ENCODE measurements around the gene TCERG1L. TPM values are rescaled to one million over a fixed set of nuclear protein-coding genes. Genes with fewer than 3 reads are reported as not detected.

Gene TCERG1L
- total and polyA plus RNA-seq, 2 experiments from 2014 or later, result 0.47 to 0.73 TPM

DNA sequence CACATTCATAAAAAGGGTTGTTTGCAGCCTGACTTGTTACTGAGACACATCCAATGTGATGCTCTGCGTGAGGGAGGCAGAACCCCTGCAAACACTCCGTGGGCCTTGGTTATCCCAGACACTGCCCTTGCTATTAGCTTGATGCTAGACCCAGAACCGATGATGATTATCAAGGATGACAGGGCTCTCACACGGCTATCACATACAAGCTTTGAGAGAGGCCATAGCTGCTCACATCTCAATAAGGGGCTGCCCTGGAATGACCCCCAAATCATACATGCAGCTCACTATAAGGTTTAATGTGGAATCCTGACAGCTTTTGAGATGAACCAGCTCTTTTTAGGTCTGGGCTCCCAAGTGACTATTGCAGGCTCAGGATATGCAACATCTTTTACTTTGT lies 44.4 kb upstream of the TCERG1L start:
- Histone ChIP-seq H3K27me3 (no peaks in the 10 kb centered on the region), H3K79me2 (no peaks in the 10 kb centered on the region), H4K20me1 (ENCODE audit: insufficient read depth, poor library complexity, severe bottlenecking) (no peaks in the 10 kb centered on the region), H3K4me1 (ENCODE audit: insufficient read depth) (no peaks in the 10 kb centered on the region), H3K36me3 (replicated peaks; ENCODE audit: insufficient read depth, low read depth) (no peaks in the 10 kb centered on the region), H3K27ac (no peak overlapping the region), H3K9me2 (replicated peaks; ENCODE audit: insufficient read depth) (no peaks in the 10 kb centered on the region), H3K9me3 (ENCODE audit: low read depth) (no peaks in the 10 kb centered on the region), H2AFZ (no peak overlapping the region), H3K4me3 (no peak overlapping the region), H3K4me2 (no peak overlapping the region)
- no peak for DNase-seq (ENCODE audit: low spot score)
- TF ChIP-seq EZH2phosphoT487 (IDR thresholded peaks at IDR 0.05; ENCODE audit: low read depth, severe bottlenecking, unreplicated experiment) (no peak), EZH2 (IDR thresholded peaks at IDR 0.05; ENCODE audit: borderline replicate concordance) (no peak)
- TF ChIP-seq, protein P1, sequence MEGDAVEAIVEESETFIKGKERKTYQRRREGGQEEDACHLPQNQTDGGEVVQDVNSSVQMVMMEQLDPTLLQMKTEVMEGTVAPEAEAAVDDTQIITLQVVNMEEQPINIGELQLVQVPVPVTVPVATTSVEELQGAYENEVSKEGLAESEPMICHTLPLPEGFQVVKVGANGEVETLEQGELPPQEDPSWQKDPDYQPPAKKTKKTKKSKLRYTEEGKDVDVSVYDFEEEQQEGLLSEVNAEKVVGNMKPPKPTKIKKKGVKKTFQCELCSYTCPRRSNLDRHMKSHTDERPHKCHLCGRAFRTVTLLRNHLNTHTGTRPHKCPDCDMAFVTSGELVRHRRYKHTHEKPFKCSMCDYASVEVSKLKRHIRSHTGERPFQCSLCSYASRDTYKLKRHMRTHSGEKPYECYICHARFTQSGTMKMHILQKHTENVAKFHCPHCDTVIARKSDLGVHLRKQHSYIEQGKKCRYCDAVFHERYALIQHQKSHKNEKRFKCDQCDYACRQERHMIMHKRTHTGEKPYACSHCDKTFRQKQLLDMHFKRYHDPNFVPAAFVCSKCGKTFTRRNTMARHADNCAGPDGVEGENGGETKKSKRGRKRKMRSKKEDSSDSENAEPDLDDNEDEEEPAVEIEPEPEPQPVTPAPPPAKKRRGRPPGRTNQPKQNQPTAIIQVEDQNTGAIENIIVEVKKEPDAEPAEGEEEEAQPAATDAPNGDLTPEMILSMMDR (IDR thresholded peaks at IDR 0.05; ENCODE audit: poor library complexity), result no peak
- 83% methylated on average over 4 of the region's 4 CpGs for WGBS (ENCODE audit: low lambda C conversion rate, missing lambda C conversion rate)

DNA sequence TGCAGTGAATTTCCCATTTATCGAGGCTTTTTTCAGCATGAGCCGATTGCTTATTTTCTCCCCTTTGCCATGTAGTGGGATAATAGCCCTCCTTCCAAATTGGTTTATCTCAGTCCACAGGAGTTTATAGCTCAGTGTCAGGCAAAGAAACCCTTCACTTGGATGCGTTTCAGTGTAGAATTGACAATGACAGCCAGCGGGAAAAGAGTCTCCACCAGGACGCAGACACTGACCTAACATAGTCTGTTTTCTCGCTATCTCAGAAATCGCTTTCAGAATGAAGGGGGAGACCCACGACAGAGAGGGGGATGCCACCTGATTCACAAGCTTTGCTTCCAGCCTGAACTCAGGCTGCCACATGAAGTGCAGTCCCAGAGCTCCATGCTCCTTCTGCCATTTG lies 43.5 kb upstream of the TCERG1L start:
- no peak overlapping the region for H2AFZ ChIP-seq
- no peak overlapping the region for H3K4me3 ChIP-seq
- H3K27ac ChIP-seq, result no peak overlapping the region
- TF ChIP-seq, protein P1 (IDR thresholded peaks at IDR 0.05; ENCODE audit: poor library complexity), result no peak
- TF ChIP-seq EZH2phosphoT487 (IDR thresholded peaks at IDR 0.05; ENCODE audit: low read depth, severe bottlenecking, unreplicated experiment) (no peak), EZH2 (IDR thresholded peaks at IDR 0.05; ENCODE audit: borderline replicate concordance) (no peak)
- H3K79me2 ChIP-seq, result no peaks in the 10 kb centered on the region
- no peaks in the 10 kb centered on the region for H3K9me3 ChIP-seq (ENCODE audit: low read depth)
- H3K36me3 ChIP-seq (replicated peaks; ENCODE audit: insufficient read depth, low read depth), result no peaks in the 10 kb centered on the region
- H4K20me1 ChIP-seq (ENCODE audit: insufficient read depth, poor library complexity, severe bottlenecking), result no peaks in the 10 kb centered on the region
- 84% methylated on average over 8 of the region's 8 CpGs for WGBS (ENCODE audit: low lambda C conversion rate, missing lambda C conversion rate)
- DNase-seq (ENCODE audit: low spot score), result no peak
- H3K9me2 ChIP-seq (replicated peaks; ENCODE audit: insufficient read depth), result no peaks in the 10 kb centered on the region
- H3K4me1 ChIP-seq (ENCODE audit: insufficient read depth), result no peaks in the 10 kb centered on the region
- no peaks in the 10 kb centered on the region for H3K27me3 ChIP-seq
- no peak overlapping the region for H3K4me2 ChIP-seq

DNA sequence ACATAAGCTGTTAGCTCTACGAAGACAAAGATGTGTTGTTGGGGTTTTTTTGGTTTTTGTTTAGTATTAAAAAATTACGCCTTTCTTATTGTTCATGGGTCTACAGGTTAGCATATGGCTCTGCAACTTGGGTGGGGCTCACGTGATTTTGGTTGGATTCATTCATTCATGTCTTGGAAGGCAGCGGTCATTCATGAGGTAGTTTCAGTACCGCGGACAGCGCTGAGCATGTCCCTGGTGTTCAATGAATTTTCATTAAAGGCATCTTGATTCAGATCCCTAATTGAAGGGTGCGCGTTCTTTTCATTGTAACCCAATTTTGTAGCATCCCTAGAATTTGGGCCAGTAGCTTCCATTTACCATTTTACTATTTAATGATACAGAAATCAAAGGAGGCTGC lies 42.9 kb upstream of the TCERG1L start:
- DNase-seq (ENCODE audit: low spot score), result peak; percentile 56
- H3K36me3 ChIP-seq (replicated peaks; ENCODE audit: insufficient read depth, low read depth), result no peaks in the 10 kb centered on the region
- H3K4me1 ChIP-seq (ENCODE audit: insufficient read depth), result no peaks in the 10 kb centered on the region
- H3K9me3 ChIP-seq (ENCODE audit: low read depth), result no peaks in the 10 kb centered on the region
- no peak overlapping the region for H3K4me2 ChIP-seq
- no peaks in the 10 kb centered on the region for H4K20me1 ChIP-seq (ENCODE audit: insufficient read depth, poor library complexity, severe bottlenecking)
- no peak for TF ChIP-seq EZH2phosphoT487 (IDR thresholded peaks at IDR 0.05; ENCODE audit: low read depth, severe bottlenecking, unreplicated experiment)
- no peak for TF ChIP-seq EZH2 (IDR thresholded peaks at IDR 0.05; ENCODE audit: borderline replicate concordance)
- TF ChIP-seq, protein P1 (IDR thresholded peaks at IDR 0.05; ENCODE audit: poor library complexity), result no peak
- no peaks in the 10 kb centered on the region for H3K9me2 ChIP-seq (replicated peaks; ENCODE audit: insufficient read depth)
- WGBS (ENCODE audit: low lambda C conversion rate, missing lambda C conversion rate), result 69% methylated on average over 9 of the region's 9 CpGs
- H3K79me2 ChIP-seq, result no peaks in the 10 kb centered on the region
- H3K27me3 ChIP-seq, result no peaks in the 10 kb centered on the region
- H3K27ac ChIP-seq, result no peak overlapping the region
- no peak overlapping the region for H3K4me3 ChIP-seq
- H2AFZ ChIP-seq, result no peak overlapping the region
